Uterus (tissue), 4 donors: ENCODE data around the gene CCDC196. TPM values are rescaled to one million over a fixed set of nuclear protein-coding genes. Genes with fewer than 3 reads are reported as not detected.

Experiments
- DNase-seq, 2 donors: peaks; one replicate each; pipeline ENCODE4 v3.0.0-alpha.2; 2019 to 2020
- H3K27ac ChIP-seq, 2 donors: fragments of 200-600 bp; sonication (generic); 1 replicate in 1 of 2; 2 replicates in 1 of 2; pipeline ENCODE4 v1.5.1; 2016 to 2018
- H3K27me3 ChIP-seq, 2 donors: fragments of 200-600 bp; sonication (generic); one replicate each; pipeline ENCODE4 v1.5.1; 2018 to 2019; ENCODE audit warnings: control low read depth in 1 of 2
- H3K36me3 ChIP-seq, 2 donors: fragments of 200-600 bp; sonication (generic); one replicate each; pipeline ENCODE4 v1.5.1; 2019; ENCODE audit warnings: control low read depth in 1 of 2
- H3K4me1 ChIP-seq, 2 donors: fragments of 200-600 bp; sonication (generic); one replicate each; pipeline ENCODE4 v1.5.1; 2018 to 2019; ENCODE audit warnings: control low read depth in 1 of 2
- H3K4me3 ChIP-seq, 2 donors: fragments of 200-600 bp; sonication (generic); 1 replicate in 1 of 2; 2 replicates in 1 of 2; pipeline ENCODE4 v1.5.1; 2018 to 2019; ENCODE audit warnings: mild to moderate bottlenecking in 1 of 2
- H3K9me3 ChIP-seq, 2 donors: fragments of 200-600 bp; sonication (generic); one replicate each; pipeline ENCODE4 v1.5.1; 2019; ENCODE audit warnings: control low read depth in 1 of 2
- POLR2A ChIP-seq, 2 donors: fragments of 450-650 bp; IDR thresholded peaks; one replicate each; pipeline ENCODE4 v1.6.1; 2016; ENCODE audit warnings: antibody characterized with exemption in 2 of 2, mild to moderate bottlenecking in 1 of 2, moderate library complexity in 1 of 2
- intact Hi-C: fragments of 100-400 bp; cut with DNase I; formaldehyde crosslinking; loops from one replicate; pipeline ENCODE4 v1.15.1; 2023; ENCODE audit warnings: low total_unique reads
- total RNA-seq, 4 donors: library from RNA; depleted of rRNA in 3 of 4; stranded (reverse); fragments of >200 nt in 3 of 4; gene quantifications; one replicate each; pipeline versions ENCODE4 v1.1.0 to v1.2.4, GENCODE V29; 2014 to 2023
- TF ChIP-seq, protein P1 (sequence below), 4 experiments: fragments of 200-600 bp in 2 of 4; fragments of 450-650 bp in 2 of 4; sonication (generic) in 2 of 4; IDR thresholded peaks; one replicate each; pipeline ENCODE4 v1.5.1; 2016 to 2019; ENCODE audit warnings: antibody characterized with exemption in 4 of 4, mild to moderate bottlenecking in 2 of 4, moderate library complexity in 1 of 4
- donor health status: DM: yes; HTN: yes; CAD: no.

The CCDC196 gene
- total RNA-seq, 4 donors from 2014 or later, result not detected

GRCh38 chr14:66508547-66508845, 22.3 kb downstream of the CCDC196 start:
- peak overlapping the region; percentile 91 to 93 for H3K27ac ChIP-seq
- intact Hi-C loops, result no loop called here
- H3K27me3 ChIP-seq, result no peaks in the 10 kb centered on the region
- H3K4me3 ChIP-seq, result peak overlapping the region; percentile 82 to 90
- no peak for TF ChIP-seq POLR2A (IDR thresholded peaks at IDR 0.05)
- TF ChIP-seq, protein P1, sequence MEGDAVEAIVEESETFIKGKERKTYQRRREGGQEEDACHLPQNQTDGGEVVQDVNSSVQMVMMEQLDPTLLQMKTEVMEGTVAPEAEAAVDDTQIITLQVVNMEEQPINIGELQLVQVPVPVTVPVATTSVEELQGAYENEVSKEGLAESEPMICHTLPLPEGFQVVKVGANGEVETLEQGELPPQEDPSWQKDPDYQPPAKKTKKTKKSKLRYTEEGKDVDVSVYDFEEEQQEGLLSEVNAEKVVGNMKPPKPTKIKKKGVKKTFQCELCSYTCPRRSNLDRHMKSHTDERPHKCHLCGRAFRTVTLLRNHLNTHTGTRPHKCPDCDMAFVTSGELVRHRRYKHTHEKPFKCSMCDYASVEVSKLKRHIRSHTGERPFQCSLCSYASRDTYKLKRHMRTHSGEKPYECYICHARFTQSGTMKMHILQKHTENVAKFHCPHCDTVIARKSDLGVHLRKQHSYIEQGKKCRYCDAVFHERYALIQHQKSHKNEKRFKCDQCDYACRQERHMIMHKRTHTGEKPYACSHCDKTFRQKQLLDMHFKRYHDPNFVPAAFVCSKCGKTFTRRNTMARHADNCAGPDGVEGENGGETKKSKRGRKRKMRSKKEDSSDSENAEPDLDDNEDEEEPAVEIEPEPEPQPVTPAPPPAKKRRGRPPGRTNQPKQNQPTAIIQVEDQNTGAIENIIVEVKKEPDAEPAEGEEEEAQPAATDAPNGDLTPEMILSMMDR (IDR thresholded peaks at IDR 0.05), result no peak
- no peaks in the 10 kb centered on the region for H3K9me3 ChIP-seq
- no peaks in the 10 kb centered on the region for H3K4me1 ChIP-seq
- H3K36me3 ChIP-seq, result no peaks in the 10 kb centered on the region
- no peak for DNase-seq

DNA sequence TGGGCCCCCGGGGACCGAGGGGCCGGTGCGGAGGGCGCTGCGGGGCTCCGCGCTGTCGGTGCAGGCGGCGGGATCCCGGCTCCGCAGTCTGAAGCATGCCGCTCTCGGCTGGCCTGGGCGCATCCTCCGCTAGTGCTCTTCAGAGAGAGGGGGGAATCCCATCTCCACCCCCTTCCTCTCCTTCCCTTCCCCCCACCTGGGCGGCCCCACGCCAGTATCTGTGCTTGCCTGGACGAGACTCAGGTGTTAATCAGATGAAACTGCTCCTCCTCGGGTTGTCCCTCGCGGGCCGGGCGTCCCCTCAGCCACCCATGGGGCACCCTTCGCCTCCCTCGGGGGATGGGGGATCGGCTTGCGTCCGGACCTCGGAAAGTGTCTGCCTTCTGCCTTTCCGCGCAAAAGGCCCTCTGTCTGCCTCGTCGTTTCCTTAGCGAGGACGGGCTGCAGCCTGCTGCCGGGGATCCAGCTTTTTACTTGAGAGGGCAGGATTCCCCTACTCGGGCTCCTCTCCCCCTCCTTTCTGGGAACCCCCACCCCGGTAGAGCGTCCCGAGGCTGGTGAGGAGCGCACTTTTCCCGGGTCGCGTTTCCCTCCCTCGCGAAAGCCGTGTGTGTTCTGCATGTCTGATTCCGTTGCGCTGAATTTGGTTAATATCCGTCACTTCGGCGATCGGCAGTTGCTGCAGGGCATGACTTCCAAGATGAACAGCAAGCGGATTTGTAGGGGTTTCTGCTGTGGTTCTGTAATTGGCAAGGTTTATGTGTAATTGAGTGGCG, 22.9 kb downstream of the CCDC196 start:
- DNase-seq, result peak; percentile 34 to 39
- intact Hi-C loops, result no loop called here
- H3K4me3 ChIP-seq, result peak overlapping the region; percentile 82 to 90

DNA sequence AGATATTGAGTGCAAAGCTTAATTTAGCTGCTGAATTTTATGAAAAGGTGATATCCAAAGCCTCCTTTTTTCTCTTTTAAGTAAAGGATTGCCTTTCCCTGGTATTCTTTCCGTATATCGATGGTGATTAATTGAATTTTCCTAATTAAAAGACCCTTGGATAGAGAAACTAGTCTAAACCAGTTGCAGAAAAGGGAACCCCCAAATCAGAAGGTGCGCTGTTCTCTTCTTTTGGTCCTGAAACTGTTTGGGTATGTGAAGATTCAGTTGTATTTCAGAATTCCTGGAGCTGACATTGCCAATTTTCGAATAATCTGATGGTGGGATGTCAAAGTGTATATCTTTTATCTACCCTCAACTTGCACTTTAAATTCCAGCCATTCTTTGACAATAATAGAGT, 23.7 kb downstream of the CCDC196 start:
- intact Hi-C loops, result no loop called here
- Histone ChIP-seq H3K27me3 (no peaks in the 10 kb centered on the region), H3K36me3 (no peaks in the 10 kb centered on the region), H3K4me1 (no peaks in the 10 kb centered on the region), H3K4me3 (peak overlapping the region in 1 of 2 donors; percentile 82), H3K9me3 (no peaks in the 10 kb centered on the region), H3K27ac (no peak overlapping the region)
- TF ChIP-seq, protein P1 (IDR thresholded peaks at IDR 0.05), result no peak
- TF ChIP-seq POLR2A (IDR thresholded peaks at IDR 0.05), result no peak
- no peak for DNase-seq

More for the DNA sequence above, 22.9 kb downstream of the CCDC196 start:
- H3K9me3 ChIP-seq, result no peaks in the 10 kb centered on the region
- peak overlapping the region; percentile 91 to 93 for H3K27ac ChIP-seq
- H3K36me3 ChIP-seq, result no peaks in the 10 kb centered on the region
- TF ChIP-seq, protein P1 (IDR thresholded peaks at IDR 0.05), result no peak
- TF ChIP-seq POLR2A (IDR thresholded peaks at IDR 0.05), result no peak
- no peaks in the 10 kb centered on the region for H3K27me3 ChIP-seq
- no peaks in the 10 kb centered on the region for H3K4me1 ChIP-seq

GRCh38 chr14:66511849-66512248, 25.7 kb downstream of the CCDC196 start:
- no peaks in the 10 kb centered on the region for H3K36me3 ChIP-seq
- no peak for DNase-seq
- intact Hi-C loops, result no loop called here
- H3K4me1 ChIP-seq, result no peaks in the 10 kb centered on the region
- no peak for TF ChIP-seq POLR2A (IDR thresholded peaks at IDR 0.05)
- TF ChIP-seq, protein P1 (IDR thresholded peaks at IDR 0.05), result no peak
- H3K9me3 ChIP-seq, result no peaks in the 10 kb centered on the region
- H3K4me3 ChIP-seq, result no peak overlapping the region
- no peaks in the 10 kb centered on the region for H3K27me3 ChIP-seq
- H3K27ac ChIP-seq, result no peak overlapping the region

DNA sequence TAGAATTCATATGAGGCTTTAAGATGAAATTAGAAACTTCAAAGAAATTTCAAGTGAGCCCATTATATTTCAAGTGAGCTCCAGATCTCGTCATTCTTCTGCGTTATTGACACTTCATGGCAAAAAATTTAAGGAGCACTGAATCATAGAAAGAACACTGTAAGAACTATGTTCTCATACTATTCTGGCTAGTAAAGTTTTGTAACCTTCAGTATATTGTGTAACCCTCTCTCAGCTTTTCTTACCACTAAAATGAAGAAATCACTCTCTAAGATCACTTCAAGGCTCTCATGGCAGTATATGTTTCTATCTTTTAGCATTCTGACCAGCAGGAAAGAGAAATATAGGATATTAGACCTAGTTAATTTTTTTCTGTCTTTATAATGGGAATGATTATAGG, 28.0 kb downstream of the CCDC196 start:
- no peak for DNase-seq
- Histone ChIP-seq H3K4me3 (no peak overlapping the region), H3K27me3 (no peaks in the 10 kb centered on the region), H3K36me3 (no peaks in the 10 kb centered on the region), H3K27ac (no peak overlapping the region), H3K9me3 (no peaks in the 10 kb centered on the region), H3K4me1 (no peaks in the 10 kb centered on the region)
- TF ChIP-seq, protein P1 (IDR thresholded peaks at IDR 0.05), result no peak
- no peak for TF ChIP-seq POLR2A (IDR thresholded peaks at IDR 0.05)
- intact Hi-C loops, result no loop called here
